Neural cell (in vitro differentiated cells): ENCODE results near the gene MTO1.

Experiments used
- CTCF ChIP-seq: fragments of 450-650 bp; IDR thresholded peaks from 2 replicates; pipeline ENCODE4 v1.5.1; 2014; ENCODE audit warnings: antibody characterized with exemption, mild to moderate bottlenecking, moderate library complexity; ENCODE audit not compliant: poor library complexity, severe bottlenecking
- EP300 ChIP-seq: fragments of 450-650 bp; conservative IDR thresholded peaks from 2 replicates; pipeline ENCODE4 v1.6.1; 2014; ENCODE audit warnings: antibody characterized with exemption, mild to moderate bottlenecking, moderate library complexity; ENCODE audit not compliant: poor library complexity, severe bottlenecking
- EZH2 ChIP-seq: fragments of 200-600, 300-800 bp; shearing (Covaris generic), sonication (generic); IDR thresholded peaks from 2 replicates; pipeline ENCODE4 v1.6.1; 2014; ENCODE audit warnings: antibody characterized with exemption, low read length, borderline replicate concordance, mild to moderate bottlenecking; ENCODE audit not compliant: insufficient read depth, poor library complexity, severe bottlenecking
- MXI1 ChIP-seq: fragments of 450-650 bp; conservative IDR thresholded peaks from 2 replicates; pipeline ENCODE4 v1.6.1; 2014; ENCODE audit warnings: antibody characterized with exemption, mild to moderate bottlenecking; ENCODE audit not compliant: poor library complexity, severe bottlenecking
- POLR2AphosphoS5 ChIP-seq: IDR thresholded peaks from 2 replicates; pipeline ENCODE4 v1.6.1; 2012
- RAD21 ChIP-seq: fragments of 450-650 bp; conservative IDR thresholded peaks from 2 replicates; pipeline ENCODE4 v1.6.1; 2014; ENCODE audit warnings: antibody characterized with exemption, mild to moderate bottlenecking, moderate library complexity
- REST ChIP-seq: IDR thresholded peaks from 2 replicates; pipeline ENCODE4 v1.6.1; 2012; ENCODE audit warnings: borderline replicate concordance
- TAF1 ChIP-seq: IDR thresholded peaks from 2 replicates; pipeline ENCODE4 v1.6.1; 2012; ENCODE audit warnings: low read depth

GRCh38 chr6:73509851-73510250 lies 48.3 kb downstream of the MTO1 start:
- TF ChIP-seq CTCF = no peak
- no peak for TF ChIP-seq REST
- no peak for TF ChIP-seq EP300
- no peak for TF ChIP-seq TAF1
- no peak for TF ChIP-seq RAD21
- no peak for TF ChIP-seq POLR2AphosphoS5
- TF ChIP-seq EZH2 = no peak
- TF ChIP-seq MXI1 = no peak
